BJ (cell line): Measurements from ENCODE around the gene LRRC8C. TPM values are rescaled to one million over a fixed set of nuclear protein-coding genes. Genes with fewer than 3 reads are reported as not detected.

Experiments
- CTCF ChIA-PET: fragments of 350-600 bp; formaldehyde crosslinking; extraction: SDS; loops from one replicate; lab custom pipeline; 2021; ENCODE audit warnings: antibody characterized with exemption, inconsistent platforms; lab: Yijun Ruan, JAX
- POLR2A ChIA-PET: fragments of 300-600 bp; sonication (Branson Sonifier 250); formaldehyde crosslinking; extraction: SDS; loops from one replicate; lab custom pipeline; 2021; ENCODE audit warnings: antibody characterized with exemption; lab: Charles Lee
- DNase-seq: peaks from one replicate; pipeline ENCODE4 v3.0.0-alpha.2; 2011; ENCODE audit warnings: low read depth
- H3K27me3 ChIP-seq: 2 replicates; pipeline ENCODE4 v1.6.0; 2011; ENCODE audit warnings: low read length; ENCODE audit not compliant: control insufficient read depth, insufficient read depth
- H3K36me3 ChIP-seq: 2 replicates; pipeline ENCODE4 v1.5.1; 2011; ENCODE audit warnings: low read length; ENCODE audit not compliant: control insufficient read depth, insufficient read depth
- H3K4me3 ChIP-seq: 2 replicates; pipeline ENCODE4 v1.5.1; 2011; ENCODE audit warnings: low read depth, mild to moderate bottlenecking, control low read depth, low read length
- CTCF ChIP-seq: IDR thresholded peaks from 2 replicates; pipeline ENCODE4 v1.5.1; 2011; ENCODE audit warnings: low read depth, mild to moderate bottlenecking, control low read depth, inconsistent platforms, low read length, moderate library complexity; ENCODE audit not compliant: insufficient read depth
- polyA plus RNA-seq: library from polyadenylated mRNA; depleted of rRNA; stranded (reverse); fragments of >200 nt; gene quantifications from 2 replicates; pipeline ENCODE4 v1.2.3, GENCODE V29; 2011

Gene LRRC8C
- polyA plus RNA-seq, 1 experiment, result 3.6 TPM

- CTCF ChIA-PET, result interaction anchor here (0.7 to 1.6 kb wide), 2 partner anchors 18 to 87 kb away, joined by 3 to 5 read pairs; no protein-coding TSS in a partner anchor
- POLR2A ChIA-PET, result no interaction called here
- H3K36me3 ChIP-seq, result no peaks in the 10 kb centered on the region
- TF ChIP-seq CTCF, result no peak
- no peak overlapping the region for H3K4me3 ChIP-seq
- no peak for DNase-seq
- H3K27me3 ChIP-seq, result no peaks in the 10 kb centered on the region
These were observed 42.8 kb downstream of the LRRC8C start for GRCh38 chr1:89675677-89676076.

GRCh38 chr1:89681045-89681729, 48.3 kb downstream of the LRRC8C start:
- CTCF ChIA-PET, result no interaction called here
- no peak overlapping the region for H3K4me3 ChIP-seq
- no peak for DNase-seq
- no peak for TF ChIP-seq CTCF
- no peaks in the 10 kb centered on the region for H3K36me3 ChIP-seq
- no peaks in the 10 kb centered on the region for H3K27me3 ChIP-seq
- POLR2A ChIA-PET, result no interaction called here

- CTCF ChIA-PET, result no interaction called here
- no peak overlapping the region for H3K4me3 ChIP-seq
- DNase-seq, result no peak
- H3K36me3 ChIP-seq, result no peaks in the 10 kb centered on the region
- TF ChIP-seq CTCF, result no peak
- POLR2A ChIA-PET, result no interaction called here
- no peaks in the 10 kb centered on the region for H3K27me3 ChIP-seq
These were observed 49.7 kb downstream of the LRRC8C start for GRCh38 chr1:89682611-89683010.

GRCh38 chr1:89685461-89685860, 52.5 kb downstream of the LRRC8C start:
- Histone ChIP-seq H3K27me3 (no peaks in the 10 kb centered on the region), H3K4me3 (no peak overlapping the region), H3K36me3 (no peaks in the 10 kb centered on the region)
- ChIA-PET CTCF (interaction anchor here (0.9 kb wide), 1 partner anchor 15 kb away, joined by 3 read pairs; no protein-coding TSS in a partner anchor), POLR2A (no interaction called here)
- TF ChIP-seq CTCF, result no peak
- no peak for DNase-seq

GRCh38 chr1:89686520-89686919, 53.6 kb downstream of the LRRC8C start:
- Histone ChIP-seq H3K36me3 (no peaks in the 10 kb centered on the region), H3K4me3 (no peak overlapping the region), H3K27me3 (no peaks in the 10 kb centered on the region)
- TF ChIP-seq CTCF, result no peak
- ChIA-PET CTCF (interaction anchor here (0.6 to 0.9 kb wide), 2 partner anchors 16 to 91 kb away, joined by 3 to 4 read pairs; no protein-coding TSS in a partner anchor), POLR2A (no interaction called here)
- no peak for DNase-seq
